B cell (primary cell): ENCODE data around the gene ARL3. TPM values are rescaled to one million over a fixed set of nuclear protein-coding genes. Genes with fewer than 3 reads are reported as not detected.

Experiments
- ATAC-seq: fragments of 200-7000 bp; cut with Tn5 transposase; one replicate; pipeline ENCODE4 v1.10.0; 2021; ENCODE audit warnings: low read depth, mild to moderate bottlenecking, moderate number of reproducible peaks, moderate library complexity
- CTCF ChIA-PET: fragments of 350-600 bp; sonication (Branson Sonifier 250); formaldehyde crosslinking; loops from one replicate; lab custom pipeline; 2021; ENCODE audit warnings: antibody characterized with exemption, inconsistent platforms; lab: Charles Lee
- POLR2A ChIA-PET: fragments of 350-600 bp; sonication (Branson Sonifier 250); formaldehyde crosslinking; loops from one replicate; lab custom pipeline; 2021; ENCODE audit warnings: antibody characterized with exemption; lab: Charles Lee
- DNase-seq: peaks from one replicate; pipeline ENCODE4 v3.0.0; 2013
- H2AFZ ChIP-seq: 2 replicates; pipeline ENCODE4 v1.6.1; 2012; ENCODE audit warnings: mild to moderate bottlenecking, low read depth, low read length; ENCODE audit not compliant: insufficient read depth, poor library complexity, severe bottlenecking
- H3K27ac ChIP-seq, 2 donors: 1 replicate in 1 of 2; 2 replicates in 1 of 2; pipeline ENCODE4 v1.5.1; 2012 to 2013; ENCODE audit warnings: low read length in 2 of 2, mild to moderate bottlenecking in 2 of 2, moderate library complexity in 1 of 2
- H3K27me3 ChIP-seq, 4 experiments: fragments of 200-600 bp in 1 of 4; sonication (generic) in 1 of 4; replicated peaks in 1 of 4; 1 replicate in 2 of 4; 2 replicates in 2 of 4; pipeline versions ENCODE4 v1.6.1 to v1.7.0; 2013 to 2016; ENCODE audit warnings: low read length in 3 of 4, mild to moderate bottlenecking in 2 of 4, mixed read lengths in 1 of 4, moderate library complexity in 1 of 4; ENCODE audit not compliant: insufficient read depth in 4 of 4, control insufficient read depth in 3 of 4; ENCODE audit errors: control extremely low read depth in 1 of 4
- H3K36me3 ChIP-seq, 2 experiments: replicated peaks in 1 of 2; 1 replicate in 1 of 2; 2 replicates in 1 of 2; pipeline versions ENCODE4 v1.6.1 to v1.7.1; 2013; ENCODE audit warnings: low read length in 1 of 2; ENCODE audit not compliant: insufficient read depth in 2 of 2, control insufficient read depth in 1 of 2; ENCODE audit errors: control extremely low read depth in 1 of 2, extremely low read depth in 1 of 2
- H3K4me1 ChIP-seq, 2 donors: fragments of 200-600 bp in 1 of 2; sonication (generic) in 1 of 2; 1 replicate in 1 of 2; 2 replicates in 1 of 2; pipeline versions ENCODE4 v1.5.1 to v1.6.1; 2013 to 2017; ENCODE audit warnings: low read length in 2 of 2; ENCODE audit not compliant: control insufficient read depth in 2 of 2, insufficient read depth in 2 of 2
- H3K4me2 ChIP-seq: replicated peaks from 2 replicates; pipeline ENCODE3; 2012; ENCODE audit warnings: mild to moderate bottlenecking, low read depth, low read length; ENCODE audit not compliant: poor library complexity, severe bottlenecking
- H3K4me3 ChIP-seq, 5 experiments: fragments of 200-600 bp in 1 of 5; sonication (generic) in 1 of 5; 1 replicate in 3 of 5; 2 replicates in 2 of 5; pipeline versions ENCODE4 v1.5.1 to v1.7.0; 2011 to 2016; ENCODE audit warnings: low read length in 4 of 5, mild to moderate bottlenecking in 4 of 5, low read depth in 2 of 5, control low read depth in 1 of 5, moderate library complexity in 1 of 5; ENCODE audit not compliant: insufficient read depth in 1 of 5; ENCODE audit errors: control extremely low read depth in 1 of 5, extremely low read depth in 1 of 5
- H3K79me2 ChIP-seq: fragments of 200-600 bp; sonication (generic); one replicate; pipeline ENCODE4 v1.6.0; 2016; ENCODE audit warnings: low read length; ENCODE audit not compliant: control insufficient read depth, insufficient read depth
- H3K9ac ChIP-seq: fragments of 200-600 bp; sonication (generic); 2 replicates; pipeline ENCODE4 v1.6.1; 2017; ENCODE audit warnings: mild to moderate bottlenecking, low read length, moderate library complexity
- H3K9me3 ChIP-seq, 3 donors: one replicate each; pipeline versions ENCODE4 v1.6.1 to v1.7.1; 2013; ENCODE audit warnings: low read length in 2 of 3; ENCODE audit not compliant: control insufficient read depth in 2 of 3, insufficient read depth in 1 of 3; ENCODE audit errors: control extremely low read depth in 1 of 3
- H4K20me1 ChIP-seq: 2 replicates; pipeline ENCODE4 v1.6.0; 2012; ENCODE audit warnings: mild to moderate bottlenecking, low read length; ENCODE audit not compliant: insufficient read depth, control insufficient read depth, poor library complexity, severe bottlenecking
- H3K27ac Mint-ChIP-seq: one replicate; pipeline ENCODE4 v1.8.0; 2021; ENCODE audit warnings: mixed read lengths
- H3K27me3 Mint-ChIP-seq: one replicate; pipeline ENCODE4 v1.8.0; 2021; ENCODE audit warnings: mixed read lengths
- H3K4me1 Mint-ChIP-seq: one replicate; pipeline ENCODE4 v1.8.0; 2021; ENCODE audit warnings: mixed read lengths
- H3K4me3 Mint-ChIP-seq: one replicate; pipeline ENCODE4 v1.8.0; 2021; ENCODE audit warnings: mixed read lengths
- H3K9me3 Mint-ChIP-seq: one replicate; pipeline ENCODE4 v1.8.0; 2022; ENCODE audit warnings: mixed read lengths; ENCODE audit not compliant: insufficient read depth
- CTCF ChIP-seq: fragments of 200-600 bp; IDR thresholded peaks from one replicate; pipeline ENCODE4 v1.8.0; 2022; ENCODE audit warnings: antibody characterized with exemption, mild to moderate bottlenecking
- EZH2 ChIP-seq: IDR thresholded peaks from 2 replicates; pipeline ENCODE4 v1.6.1; 2012; ENCODE audit warnings: borderline replicate concordance, low read depth, mild to moderate bottlenecking, moderate library complexity, low read length; ENCODE audit not compliant: insufficient read depth, poor library complexity, severe bottlenecking
- WGBS: methylation state at CpG from one replicate; pipeline ENCODE4 v1.1.5; 2013; ENCODE audit warnings: missing lambda C conversion rate; ENCODE audit not compliant: insufficient coverage; 5-methylcytosine and 5-hydroxymethylcytosine counted together
- intact Hi-C: fragments of 100-400 bp; cut with micrococcal nuclease; formaldehyde crosslinking; loops from one replicate; pipeline ENCODE4 v1.10.0; 2022
- polyA plus RNA-seq: library from polyadenylated mRNA; depleted of rRNA; stranded (reverse); fragments of >200 nt; gene quantifications from 2 replicates; pipeline ENCODE4 v1.2.3, GENCODE V29; 2012
- total RNA-seq, 2 donors: library from RNA; stranded (reverse); fragments of 120-200 nt in 1 of 2; gene quantifications; 1 replicate in 1 of 2; 2 replicates in 1 of 2; pipeline versions ENCODE4 v1.2.3 to v1.2.4, GENCODE V29; 2013 to 2022

The ARL3 gene
- total and polyA plus RNA-seq, 2 donors (not counting 1 experiment from before 2014, with no cell fraction given) = 0.91 to 5.5 TPM

GRCh38 chr10:102632394-102633111 is 81.6 kb downstream of the ARL3 start:
- Histone ChIP-seq H3K36me3 (peaks cover 0 to 3% of the 10 kb centered on the region in 2 experiments), H3K27me3 (no peaks in the 10 kb centered on the region), H3K4me3 (no peak overlapping the region), H3K4me1 (peaks cover 10 to 16% of the 10 kb centered on the region in 2 donors), H2AFZ (no peak overlapping the region), H3K9me3 (no peaks in the 10 kb centered on the region), H3K27ac (no peak overlapping the region), H4K20me1 (no peaks in the 10 kb centered on the region), H3K9ac (no peak overlapping the region), H3K4me2 (no peak overlapping the region), H3K79me2 (no peaks in the 10 kb centered on the region)
- ATAC-seq = no peak
- Mint-ChIP-seq H3K27me3 (no peaks in the 10 kb centered on the region), H3K9me3 (no peaks in the 10 kb centered on the region), H3K4me3 (no peak overlapping the region), H3K27ac (peak overlapping the region; percentile 20), H3K4me1 (peaks cover 12% of the 10 kb centered on the region)
- intact Hi-C loops = no loop called here
- WGBS = 50% methylated on average over 5 of the region's 5 CpGs
- CTCF ChIA-PET = interaction anchor here (1.2 kb wide), 1 partner anchor 49 kb away, joined by 3 read pairs; no protein-coding TSS in a partner anchor
- no peak for DNase-seq
- no peak for TF ChIP-seq CTCF
- no peak for TF ChIP-seq EZH2
- POLR2A ChIA-PET = interaction anchor here (0.6 to 0.7 kb wide), 2 partner anchors 91 to 99 kb away, joined by 5 to 6 read pairs; no protein-coding TSS in a partner anchor
